Mesothelial cell of epicardium (in vitro differentiated cells): ENCODE data around the gene NDUFB4. TPM values are rescaled to one million over a fixed set of nuclear protein-coding genes. Genes with fewer than 3 reads are reported as not detected.
"Not testable (repeated sequence)": the region's sequence is repeated elsewhere in the genome, so short reads cannot be mapped to it uniquely, and the experiment has no call there.

Source experiments
- DNase-seq, 2 experiments: peaks; one replicate each; pipeline ENCODE4 v3.0.0; 2021; ENCODE audit warnings: low spot score in 2 of 2; ENCODE audit not compliant: unreplicated experiment in 2 of 2
- H3K27ac Mint-ChIP-seq: 2 replicates; pipeline ENCODE4 v1.8.0; 2021; ENCODE audit warnings: mixed read lengths
- H3K27me3 Mint-ChIP-seq: 2 replicates; pipeline ENCODE4 v1.8.0; 2021; ENCODE audit warnings: low read depth, mixed read lengths
- H3K36me3 Mint-ChIP-seq: 2 replicates; pipeline ENCODE4 v1.8.0; 2021; ENCODE audit warnings: mixed read lengths
- H3K4me1 Mint-ChIP-seq: 2 replicates; pipeline ENCODE4 v1.8.0; 2021; ENCODE audit warnings: mixed read lengths
- H3K4me3 Mint-ChIP-seq: 2 replicates; pipeline ENCODE4 v1.8.0; 2021; ENCODE audit warnings: mild to moderate bottlenecking, moderate library complexity, mixed read lengths
- H3K9me3 Mint-ChIP-seq: 2 replicates; pipeline ENCODE4 v1.8.0; 2021; ENCODE audit warnings: mixed read lengths
- total RNA-seq: library from RNA; stranded (reverse); gene quantifications from 3 replicates; pipeline ENCODE4 v1.2.1, GENCODE V29; 2021
- TF ChIP-seq, protein P1 (sequence below): fragments of 200-600 bp; sonication (generic); IDR thresholded peaks from one replicate; pipeline ENCODE4 v1.5.0; 2021; ENCODE audit warnings: antibody characterized with exemption; ENCODE audit not compliant: unreplicated experiment

The NDUFB4 gene
- total RNA-seq, 1 donor from 2014 or later, result 103 TPM

DNA sequence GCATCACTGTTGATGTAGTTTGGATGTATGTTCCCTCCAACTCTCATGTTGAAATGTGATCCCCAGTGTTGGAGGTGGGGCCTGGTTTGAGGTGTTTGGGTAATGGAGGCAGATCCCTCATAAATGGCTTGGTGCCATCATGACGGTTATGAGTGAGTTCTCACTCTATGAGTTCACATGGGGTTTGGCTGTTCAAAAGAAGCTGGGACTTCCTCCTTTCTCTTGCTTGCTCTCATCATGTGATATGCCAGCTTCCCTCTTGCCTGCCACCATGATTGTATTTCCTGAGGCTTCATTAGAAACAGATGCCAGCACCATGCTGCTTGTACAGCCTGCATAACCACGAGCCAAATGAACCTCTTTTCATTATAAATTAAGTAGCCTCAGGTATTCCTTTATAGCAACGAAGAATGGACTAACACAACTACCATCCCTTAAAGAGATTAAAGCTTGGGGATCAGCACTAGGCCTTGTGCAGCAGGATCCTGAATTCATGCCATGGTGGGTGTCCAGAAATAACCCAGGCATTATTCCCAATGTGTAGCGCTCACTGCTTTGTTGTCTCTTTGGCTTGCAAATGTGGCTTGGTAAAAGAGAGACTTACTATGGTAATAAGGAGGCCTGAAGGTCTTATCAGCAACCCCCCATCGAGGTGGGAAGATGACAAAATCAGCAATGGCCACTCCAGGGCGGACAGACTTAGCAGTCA, 41.9 kb downstream of the NDUFB4 start:
- DNase-seq, result no peak
- H3K9me3 Mint-ChIP-seq, result peaks cover 4% of the 10 kb centered on the region
- TF ChIP-seq, protein P1, sequence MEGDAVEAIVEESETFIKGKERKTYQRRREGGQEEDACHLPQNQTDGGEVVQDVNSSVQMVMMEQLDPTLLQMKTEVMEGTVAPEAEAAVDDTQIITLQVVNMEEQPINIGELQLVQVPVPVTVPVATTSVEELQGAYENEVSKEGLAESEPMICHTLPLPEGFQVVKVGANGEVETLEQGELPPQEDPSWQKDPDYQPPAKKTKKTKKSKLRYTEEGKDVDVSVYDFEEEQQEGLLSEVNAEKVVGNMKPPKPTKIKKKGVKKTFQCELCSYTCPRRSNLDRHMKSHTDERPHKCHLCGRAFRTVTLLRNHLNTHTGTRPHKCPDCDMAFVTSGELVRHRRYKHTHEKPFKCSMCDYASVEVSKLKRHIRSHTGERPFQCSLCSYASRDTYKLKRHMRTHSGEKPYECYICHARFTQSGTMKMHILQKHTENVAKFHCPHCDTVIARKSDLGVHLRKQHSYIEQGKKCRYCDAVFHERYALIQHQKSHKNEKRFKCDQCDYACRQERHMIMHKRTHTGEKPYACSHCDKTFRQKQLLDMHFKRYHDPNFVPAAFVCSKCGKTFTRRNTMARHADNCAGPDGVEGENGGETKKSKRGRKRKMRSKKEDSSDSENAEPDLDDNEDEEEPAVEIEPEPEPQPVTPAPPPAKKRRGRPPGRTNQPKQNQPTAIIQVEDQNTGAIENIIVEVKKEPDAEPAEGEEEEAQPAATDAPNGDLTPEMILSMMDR, result no peak
- H3K4me1 Mint-ChIP-seq, result peaks cover 7% of the 10 kb centered on the region
- no peaks in the 10 kb centered on the region for H3K36me3 Mint-ChIP-seq
- no peak overlapping the region for H3K4me3 Mint-ChIP-seq
- no peak overlapping the region for H3K27ac Mint-ChIP-seq
- H3K27me3 Mint-ChIP-seq, result peaks cover 4% of the 10 kb centered on the region

DNA sequence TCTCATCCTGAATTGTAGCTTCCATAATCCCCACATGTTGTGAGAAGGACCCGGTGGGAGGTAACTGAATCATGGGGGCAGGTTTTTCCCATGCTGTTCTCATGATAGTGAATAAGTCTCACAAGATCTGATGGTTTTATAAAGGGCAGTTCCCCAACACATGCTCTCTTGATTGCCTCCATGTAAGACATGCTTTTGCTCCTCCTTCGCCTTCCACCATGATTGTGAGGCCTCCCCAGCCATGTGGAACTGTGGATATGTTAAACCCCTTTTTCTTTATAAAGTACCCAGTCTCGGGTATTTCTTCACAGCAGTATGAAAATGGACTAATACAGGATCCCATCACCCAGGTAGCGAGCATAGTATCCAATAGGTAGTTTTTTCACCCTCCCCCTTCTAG, 42.7 kb downstream of the NDUFB4 start:
- H3K36me3 Mint-ChIP-seq, H3K4me3 Mint-ChIP-seq, H3K27ac Mint-ChIP-seq, H3K4me1 Mint-ChIP-seq, H3K27me3 Mint-ChIP-seq, H3K9me3 Mint-ChIP-seq, DNase-seq: not testable (repeated sequence)

DNA sequence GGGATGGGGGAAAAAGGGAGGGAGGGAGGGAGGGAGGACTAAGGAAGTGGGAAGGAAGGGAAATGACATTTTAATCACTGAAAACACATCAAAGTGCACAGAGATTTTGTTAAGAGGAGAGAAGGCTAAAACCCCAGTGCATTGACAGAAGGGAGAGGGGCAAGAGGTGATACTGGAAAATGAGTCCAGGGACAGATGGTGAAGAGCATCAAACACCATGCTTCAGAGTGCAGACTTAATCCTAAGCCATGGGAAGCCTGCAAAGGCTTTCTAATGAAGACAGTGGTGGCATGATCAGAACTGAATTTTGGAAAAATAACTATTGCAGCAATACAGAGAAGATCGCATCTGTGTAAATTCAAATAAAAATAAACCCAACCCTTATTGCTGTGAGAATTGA, 44.1 kb downstream of the NDUFB4 start:
- Mint-ChIP-seq H3K4me1 (peaks cover 11% of the 10 kb centered on the region), H3K27me3 (peaks cover 4% of the 10 kb centered on the region), H3K27ac (no peak overlapping the region), H3K9me3 (peaks cover 4% of the 10 kb centered on the region), H3K4me3 (no peak overlapping the region), H3K36me3 (no peaks in the 10 kb centered on the region)
- TF ChIP-seq, protein P1, result no peak
- no peak for DNase-seq

DNA sequence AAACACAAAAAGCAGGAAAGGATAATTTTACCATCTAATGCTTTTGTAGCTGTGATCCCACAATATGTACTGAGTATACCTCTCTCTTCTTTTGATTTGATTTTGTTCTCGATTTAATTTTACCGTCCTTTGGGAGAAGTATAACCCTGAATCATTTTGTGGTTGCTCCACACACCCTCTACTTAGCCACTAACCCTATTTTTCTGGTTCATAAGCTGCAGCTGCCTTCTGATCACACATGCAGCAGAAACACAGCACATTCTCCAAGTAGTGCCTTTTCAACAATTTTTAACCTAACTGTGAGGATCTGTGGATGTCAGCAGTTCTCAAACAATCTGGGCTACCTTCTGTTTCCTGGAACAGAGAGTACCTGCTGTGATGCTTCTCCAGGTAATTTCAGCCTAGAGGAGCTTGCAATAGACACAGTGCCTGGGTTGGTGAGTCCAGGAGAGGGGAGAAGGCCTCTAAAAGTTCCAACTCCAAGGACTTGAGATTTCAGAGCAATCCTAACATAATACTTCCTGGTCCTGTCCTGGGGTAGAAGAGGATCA, 45.6 kb downstream of the NDUFB4 start:
- H3K27me3 Mint-ChIP-seq, result peaks cover 4% of the 10 kb centered on the region
- peaks cover 4% of the 10 kb centered on the region for H3K9me3 Mint-ChIP-seq
- H3K36me3 Mint-ChIP-seq, result no peaks in the 10 kb centered on the region
- no peak for DNase-seq
- peaks cover 13% of the 10 kb centered on the region for H3K4me1 Mint-ChIP-seq
- no peak overlapping the region for H3K4me3 Mint-ChIP-seq
- no peak overlapping the region for H3K27ac Mint-ChIP-seq
- TF ChIP-seq, protein P1, result no peak

DNA sequence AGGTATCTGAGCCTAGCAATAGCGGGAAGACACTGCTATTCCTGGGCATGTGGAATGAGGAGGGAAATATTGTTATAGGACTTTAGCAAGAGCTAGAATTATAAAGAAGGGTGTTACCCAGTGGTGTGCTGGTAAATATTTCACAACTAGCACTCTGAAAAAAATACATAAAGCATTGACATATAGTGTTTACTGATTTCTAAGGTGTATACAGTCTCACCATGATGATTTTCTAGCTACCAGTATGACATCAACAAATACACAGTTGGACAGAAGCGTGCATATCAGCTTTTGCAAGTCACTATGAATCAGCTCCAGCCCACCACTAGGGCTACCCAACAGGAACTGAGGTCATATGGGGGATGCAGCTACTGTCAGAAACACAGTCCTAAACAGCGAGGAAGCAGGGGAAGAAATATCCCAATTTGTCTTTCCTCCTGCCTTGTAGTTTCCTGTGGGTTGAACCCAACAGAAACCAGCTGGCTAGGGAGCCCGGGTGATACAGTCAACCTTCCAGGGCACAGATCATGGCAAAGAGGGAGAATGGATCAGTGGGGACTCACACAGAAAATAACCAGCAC, 46.3 kb downstream of the NDUFB4 start:
- TF ChIP-seq, protein P1, result no peak
- peaks cover 4% of the 10 kb centered on the region for H3K27me3 Mint-ChIP-seq
- H3K4me3 Mint-ChIP-seq, result no peak overlapping the region
- no peak for DNase-seq
- peaks cover 13% of the 10 kb centered on the region for H3K4me1 Mint-ChIP-seq
- H3K27ac Mint-ChIP-seq, result no peak overlapping the region
- peaks cover 4% of the 10 kb centered on the region for H3K9me3 Mint-ChIP-seq
- H3K36me3 Mint-ChIP-seq, result no peaks in the 10 kb centered on the region

DNA sequence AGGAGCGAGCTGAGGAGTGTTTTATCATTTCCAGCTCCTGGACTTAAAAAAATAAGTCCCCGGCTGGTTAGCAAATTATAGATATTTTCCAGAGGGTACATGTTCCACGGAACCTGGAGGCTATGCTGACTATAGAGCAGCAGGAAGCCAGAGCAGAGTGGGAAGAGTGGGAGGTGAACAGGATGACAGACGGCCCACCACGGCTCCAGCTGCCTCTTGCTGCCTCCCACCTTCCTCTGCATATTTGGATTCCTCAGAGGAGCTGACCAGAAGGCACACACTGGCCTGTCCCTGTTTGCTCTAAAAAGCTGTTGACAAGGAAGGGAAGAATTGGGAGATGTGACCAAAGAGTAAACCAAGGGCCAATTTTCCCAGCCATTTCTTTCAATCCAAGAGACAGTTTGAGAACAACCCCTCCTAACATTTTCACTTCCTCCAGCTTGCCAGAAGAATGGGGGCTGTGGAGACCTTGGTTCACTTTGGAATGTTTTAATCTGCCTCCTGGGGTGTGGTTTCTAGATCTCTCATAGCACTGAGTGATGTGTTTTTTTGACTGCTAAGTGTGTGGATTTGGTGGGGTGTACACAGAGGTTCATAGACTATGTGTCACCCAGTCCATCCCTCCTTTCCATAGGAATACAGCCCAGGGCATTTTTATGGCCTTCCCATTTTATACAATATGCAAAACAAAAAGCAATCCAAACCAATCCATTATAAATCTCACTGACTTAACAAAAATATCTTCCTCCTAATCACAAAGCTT, 49.1 kb downstream of the NDUFB4 start:
- Mint-ChIP-seq H3K27ac (no peak overlapping the region), H3K4me3 (no peak overlapping the region), H3K9me3 (no peaks in the 10 kb centered on the region)

More for the DNA sequence above, 49.1 kb downstream of the NDUFB4 start:
- Mint-ChIP-seq H3K27me3 (no peaks in the 10 kb centered on the region), H3K4me1 (peaks cover 13% of the 10 kb centered on the region), H3K36me3 (no peaks in the 10 kb centered on the region)
- no peak for DNase-seq
- TF ChIP-seq, protein P1, result no peak
